ENCODE data around the gene ACBD4.
A peak's percentile ranks its signal among the peaks of the same experiment; 100 is the strongest.

ACBD4 gene

DNA sequence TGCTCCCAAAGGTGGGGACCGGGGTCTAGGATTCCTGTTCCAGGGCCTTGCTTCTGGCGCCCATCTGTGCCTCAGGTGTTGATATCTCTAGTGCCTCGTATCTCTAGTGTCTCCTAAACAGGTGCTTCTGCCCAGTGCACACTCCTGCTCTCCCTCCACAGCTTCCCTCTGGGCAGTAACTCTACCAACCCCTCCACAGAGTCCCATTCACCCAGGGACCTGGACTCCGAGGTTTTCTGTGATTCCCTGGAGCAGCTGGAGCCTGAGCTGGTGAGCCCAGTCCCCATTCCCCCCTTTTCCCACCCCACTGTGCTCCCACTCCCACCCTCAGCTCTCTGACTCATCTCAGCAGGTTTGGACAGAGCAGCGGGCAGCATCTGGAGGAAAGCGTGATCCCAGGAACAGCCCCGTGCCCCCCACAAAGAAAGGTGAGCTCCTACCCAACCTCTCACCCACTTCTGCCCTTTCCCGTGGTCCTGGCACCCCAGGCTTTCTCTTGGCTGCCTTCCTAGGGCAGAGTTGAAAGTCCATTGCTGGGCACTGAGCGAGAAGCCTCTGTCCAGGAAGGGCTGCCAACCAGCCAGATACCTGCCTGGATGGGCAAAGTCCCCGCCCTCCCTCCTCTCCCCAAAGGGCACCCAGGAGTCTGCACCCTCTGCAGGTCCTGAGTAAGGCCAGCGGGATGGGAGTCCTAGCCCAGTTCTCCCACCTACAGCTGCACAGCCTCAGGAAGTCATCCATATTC lies 2.2 kb downstream of the ACBD4 start:
- peaks cover 22% of the 10 kb centered on the region for H3K4me1 ChIP-seq (ENCODE audit: control insufficient read depth, insufficient read depth, low read length)
- no peaks in the 10 kb centered on the region for H3K27me3 ChIP-seq (ENCODE audit: control insufficient read depth in 1 of 2, insufficient read depth in 2 of 2, low read length in 2 of 2)
- H3K27ac ChIP-seq (ENCODE audit: low read length), result no peak overlapping the region
- peaks cover 3% of the 10 kb centered on the region in 2 donors for H3K36me3 ChIP-seq (ENCODE audit: control insufficient read depth in 2 of 2, insufficient read depth in 2 of 2, low read length in 2 of 2)
- no peak overlapping the region for H3K4me3 ChIP-seq (ENCODE audit: low read length in 2 of 2)
- no peaks in the 10 kb centered on the region for H3K9me3 ChIP-seq (ENCODE audit: control insufficient read depth in 2 of 2, low read length in 2 of 2)
- peak overlapping the region in 1 of 2 donors; percentile 51 for H3K9ac ChIP-seq (ENCODE audit: low read length in 2 of 2)

DNA sequence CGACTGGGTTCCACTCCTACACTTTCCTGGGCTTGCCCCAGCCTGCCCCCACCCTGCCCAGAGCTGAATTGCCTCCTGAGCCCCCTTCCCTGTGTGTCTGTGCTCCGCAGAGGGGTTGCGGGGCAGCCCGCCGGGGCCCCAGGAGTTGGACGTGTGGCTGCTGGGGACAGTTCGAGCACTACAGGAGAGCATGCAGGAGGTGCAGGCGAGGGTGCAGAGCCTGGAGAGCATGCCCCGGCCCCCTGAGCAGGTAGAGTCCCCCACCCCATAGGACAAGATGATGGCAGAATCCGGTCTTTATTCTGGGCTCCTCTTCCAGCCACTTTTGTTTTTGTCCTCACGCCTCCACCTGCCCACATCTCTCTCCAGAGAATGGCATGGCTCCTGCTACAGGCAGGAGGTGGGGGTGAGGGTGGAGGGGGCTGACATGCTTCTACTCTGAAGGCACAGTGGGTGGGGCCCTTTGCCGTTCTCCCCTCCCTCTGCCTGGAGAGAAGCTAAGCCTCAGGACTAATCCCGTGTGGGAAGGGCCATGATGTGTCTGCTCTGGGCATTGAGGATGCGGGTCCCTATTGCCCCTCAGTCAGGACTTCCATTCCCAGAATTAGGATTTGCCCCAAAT lies 3.5 kb downstream of the ACBD4 start:
- no peak overlapping the region for H3K4me3 ChIP-seq (ENCODE audit: low read length in 2 of 2)
- H3K27ac ChIP-seq (ENCODE audit: low read length), result no peak overlapping the region
- no peak overlapping the region for H3K9ac ChIP-seq (ENCODE audit: low read length in 2 of 2)
- H3K36me3 ChIP-seq (ENCODE audit: control insufficient read depth in 2 of 2, insufficient read depth in 2 of 2, low read length in 2 of 2), result peaks cover 3% of the 10 kb centered on the region in 2 donors
- peaks cover 30% of the 10 kb centered on the region for H3K4me1 ChIP-seq (ENCODE audit: control insufficient read depth, insufficient read depth, low read length)
- H3K9me3 ChIP-seq (ENCODE audit: control insufficient read depth in 2 of 2, low read length in 2 of 2), result no peaks in the 10 kb centered on the region
- no peaks in the 10 kb centered on the region for H3K27me3 ChIP-seq (ENCODE audit: control insufficient read depth in 1 of 2, insufficient read depth in 2 of 2, low read length in 2 of 2)

DNA sequence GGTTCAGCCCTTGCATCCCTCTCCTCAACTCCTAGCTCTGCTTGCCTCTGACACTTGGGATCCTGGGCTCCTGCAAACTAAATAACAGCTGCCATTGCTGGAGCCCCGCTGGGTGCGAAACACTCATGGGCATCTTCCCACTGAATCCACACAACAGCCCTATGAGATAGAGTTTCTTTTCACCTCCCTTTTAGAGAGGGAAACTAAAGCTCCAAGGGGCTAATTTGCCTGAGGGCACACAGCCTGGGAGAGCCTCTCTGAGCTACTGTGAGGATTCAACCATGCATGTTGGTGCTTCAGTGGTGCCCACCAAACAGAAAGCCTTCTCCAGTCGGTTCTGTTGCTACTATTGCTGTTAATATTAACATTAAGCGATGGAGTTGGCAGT lies 4.0 kb downstream of the ACBD4 start:
- Histone ChIP-seq H3K4me3 (ENCODE audit: low read length in 2 of 2) (no peak overlapping the region), H3K4me1 (ENCODE audit: control insufficient read depth, insufficient read depth, low read length) (peaks cover 35% of the 10 kb centered on the region), H3K27me3 (ENCODE audit: control insufficient read depth in 1 of 2, insufficient read depth in 2 of 2, low read length in 2 of 2) (no peaks in the 10 kb centered on the region), H3K27ac (ENCODE audit: low read length) (no peak overlapping the region), H3K36me3 (ENCODE audit: control insufficient read depth in 2 of 2, insufficient read depth in 2 of 2, low read length in 2 of 2) (peaks cover 3% of the 10 kb centered on the region in 2 donors), H3K9ac (ENCODE audit: low read length in 2 of 2) (no peak overlapping the region), H3K9me3 (ENCODE audit: control insufficient read depth in 2 of 2, low read length in 2 of 2) (no peaks in the 10 kb centered on the region)

DNA sequence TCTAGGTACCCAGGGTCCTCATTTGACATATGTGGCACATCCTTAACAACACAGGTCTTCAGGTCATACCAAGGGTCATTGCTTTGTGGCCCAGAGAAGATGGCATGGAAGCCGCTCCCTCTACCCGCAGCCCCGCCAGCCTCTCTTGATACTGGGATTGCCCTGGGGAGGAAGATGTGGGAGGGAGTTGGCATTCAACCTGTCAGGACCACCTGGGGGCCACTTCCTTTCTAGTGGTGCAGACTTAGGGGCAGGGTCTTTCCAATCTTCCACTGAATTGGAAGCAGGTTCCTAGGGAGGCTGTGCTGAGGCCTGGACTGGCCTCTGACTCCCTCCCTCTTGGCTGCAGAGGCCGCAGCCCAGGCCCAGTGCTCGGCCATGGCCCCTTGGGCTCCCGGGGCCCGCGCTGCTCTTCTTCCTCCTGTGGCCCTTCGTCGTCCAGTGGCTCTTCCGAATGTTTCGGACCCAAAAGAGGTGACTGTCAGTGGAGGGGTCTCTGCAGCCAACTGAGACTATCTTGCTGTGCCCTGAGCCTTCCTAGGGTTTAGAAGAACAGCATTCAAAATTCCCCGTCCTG lies 7.7 kb downstream of the ACBD4 start:
- Histone ChIP-seq H3K4me1 (ENCODE audit: control insufficient read depth, insufficient read depth, low read length) (peaks cover 38% of the 10 kb centered on the region), H3K27ac (ENCODE audit: low read length) (peak overlapping the region; percentile 95), H3K9me3 (ENCODE audit: control insufficient read depth in 2 of 2, low read length in 2 of 2) (no peaks in the 10 kb centered on the region), H3K36me3 (ENCODE audit: control insufficient read depth in 2 of 2, insufficient read depth in 2 of 2, low read length in 2 of 2) (peaks cover 3% of the 10 kb centered on the region in 2 donors), H3K9ac (ENCODE audit: low read length in 2 of 2) (peak overlapping the region; percentile 79 to 81), H3K4me3 (ENCODE audit: low read length in 2 of 2) (peak overlapping the region; percentile 52 to 72), H3K27me3 (ENCODE audit: control insufficient read depth in 1 of 2, insufficient read depth in 2 of 2, low read length in 2 of 2) (no peaks in the 10 kb centered on the region)

DNA sequence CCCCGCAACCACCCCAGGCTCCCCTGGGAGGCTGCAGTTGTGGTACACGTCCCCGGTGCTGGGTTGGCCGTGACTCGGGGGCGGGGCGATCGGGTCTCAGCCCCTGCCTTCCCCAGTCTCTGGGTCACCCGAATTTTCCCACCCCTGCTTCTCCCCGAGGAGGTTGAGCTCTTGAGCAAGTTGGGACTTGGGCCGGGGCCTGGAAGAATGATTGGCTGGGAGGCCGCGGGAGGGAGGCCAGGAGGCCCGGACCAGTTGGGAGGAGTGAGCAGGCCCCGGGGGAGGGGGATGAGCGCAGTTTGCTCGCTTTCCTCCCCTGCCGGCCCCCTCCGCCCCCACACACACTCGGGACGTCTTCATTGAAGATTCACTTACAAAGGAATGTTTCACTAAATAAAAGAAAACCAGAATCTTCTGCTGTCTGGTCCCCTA lies 8.3 kb downstream of the ACBD4 start:
- H3K27me3 ChIP-seq (ENCODE audit: control insufficient read depth in 1 of 2, insufficient read depth in 2 of 2, low read length in 2 of 2), result no peaks in the 10 kb centered on the region
- peak overlapping the region; percentile 52 to 72 for H3K4me3 ChIP-seq (ENCODE audit: low read length in 2 of 2)
- peaks cover 38% of the 10 kb centered on the region for H3K4me1 ChIP-seq (ENCODE audit: control insufficient read depth, insufficient read depth, low read length)
- H3K9me3 ChIP-seq (ENCODE audit: control insufficient read depth in 2 of 2, low read length in 2 of 2), result no peaks in the 10 kb centered on the region
- peak overlapping the region; percentile 95 for H3K27ac ChIP-seq (ENCODE audit: low read length)
- peak overlapping the region; percentile 79 to 81 for H3K9ac ChIP-seq (ENCODE audit: low read length in 2 of 2)
- H3K36me3 ChIP-seq (ENCODE audit: control insufficient read depth in 2 of 2, insufficient read depth in 2 of 2, low read length in 2 of 2), result peaks cover under 1 to 3% of the 10 kb centered on the region in 2 donors

DNA sequence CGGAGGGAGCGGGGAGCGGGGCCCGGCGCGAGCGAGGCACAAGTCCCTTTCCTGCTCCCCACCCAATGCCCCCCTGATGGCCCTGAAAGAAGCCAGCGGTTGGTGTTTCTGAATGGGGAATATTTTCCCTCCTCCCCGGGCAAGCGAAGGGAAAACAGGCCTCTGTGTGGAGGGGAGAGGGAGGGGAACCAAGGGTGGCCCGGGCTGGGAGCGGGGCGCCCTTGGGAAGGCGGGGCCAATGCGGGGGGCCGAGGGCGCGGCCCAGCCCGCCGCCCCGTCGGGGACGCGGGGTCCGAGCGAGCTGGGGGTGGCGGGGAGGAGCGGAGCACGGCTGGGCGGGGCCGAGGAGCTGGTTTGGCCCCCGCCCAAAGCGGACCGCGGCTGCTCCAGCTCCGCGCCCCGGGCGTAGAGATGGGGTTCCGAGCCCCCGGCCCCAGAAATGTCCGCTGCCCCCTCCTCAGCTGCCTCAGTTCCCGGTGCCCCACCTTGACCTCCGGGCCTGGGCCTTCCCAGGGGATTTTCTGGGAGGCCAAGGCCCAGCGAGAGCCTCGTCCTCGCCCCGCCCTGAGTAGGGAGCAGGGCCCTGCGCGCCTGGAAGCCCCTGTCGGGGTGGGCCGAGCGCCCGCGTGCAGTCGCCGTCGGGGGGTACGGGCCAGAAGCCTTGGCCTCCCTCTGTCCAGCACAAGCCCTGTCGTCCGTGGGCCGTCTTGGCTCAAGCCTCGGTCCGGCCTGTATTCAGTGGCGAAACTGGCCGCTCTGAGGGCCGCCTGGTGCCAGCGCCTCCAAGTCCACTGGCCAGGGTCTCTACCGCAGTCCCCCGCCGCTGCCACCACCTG lies 8.9 kb downstream of the ACBD4 start:
- H3K9ac ChIP-seq (ENCODE audit: low read length in 2 of 2), result peak overlapping the region; percentile 79 to 81
- H3K27ac ChIP-seq (ENCODE audit: low read length), result peak overlapping the region; percentile 95
- H3K36me3 ChIP-seq (ENCODE audit: control insufficient read depth in 2 of 2, insufficient read depth in 2 of 2, low read length in 2 of 2), result peaks cover 0 to under 1% of the 10 kb centered on the region in 2 donors
- no peaks in the 10 kb centered on the region for H3K9me3 ChIP-seq (ENCODE audit: control insufficient read depth in 2 of 2, low read length in 2 of 2)
- H3K4me3 ChIP-seq (ENCODE audit: low read length in 2 of 2), result peak overlapping the region; percentile 52 to 72
- H3K27me3 ChIP-seq (ENCODE audit: control insufficient read depth in 1 of 2, insufficient read depth in 2 of 2, low read length in 2 of 2), result no peaks in the 10 kb centered on the region
- H3K4me1 ChIP-seq (ENCODE audit: control insufficient read depth, insufficient read depth, low read length), result peaks cover 38% of the 10 kb centered on the region

DNA sequence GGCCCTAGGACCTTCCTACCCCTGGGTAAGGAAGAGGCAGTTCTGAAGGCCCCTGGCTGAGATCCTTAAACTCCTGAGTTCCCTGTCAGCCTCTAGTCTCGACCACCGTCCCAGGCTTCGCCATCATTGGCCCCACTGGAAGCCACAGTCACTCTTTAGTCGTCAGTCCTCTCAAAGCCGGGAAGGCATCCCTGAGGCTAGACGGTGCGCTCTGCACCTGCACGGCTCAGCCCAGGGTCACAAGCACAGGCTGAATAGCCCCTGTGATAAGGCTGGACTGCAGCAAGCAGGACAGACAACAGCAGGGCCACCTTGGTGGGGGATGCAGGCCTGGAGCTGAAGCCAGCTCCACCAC lies 9.5 kb downstream of the ACBD4 start:
- Histone ChIP-seq H3K27ac (ENCODE audit: low read length) (peak overlapping the region; percentile 95), H3K4me1 (ENCODE audit: control insufficient read depth, insufficient read depth, low read length) (peaks cover 38% of the 10 kb centered on the region), H3K9me3 (ENCODE audit: control insufficient read depth in 2 of 2, low read length in 2 of 2) (no peaks in the 10 kb centered on the region), H3K9ac (ENCODE audit: low read length in 2 of 2) (peak overlapping the region; percentile 71 to 81), H3K4me3 (ENCODE audit: low read length in 2 of 2) (peak overlapping the region in 1 of 2 donors; percentile 72), H3K27me3 (ENCODE audit: control insufficient read depth in 1 of 2, insufficient read depth in 2 of 2, low read length in 2 of 2) (no peaks in the 10 kb centered on the region), H3K36me3 (ENCODE audit: control insufficient read depth in 2 of 2, insufficient read depth in 2 of 2, low read length in 2 of 2) (no peaks in the 10 kb centered on the region)

DNA sequence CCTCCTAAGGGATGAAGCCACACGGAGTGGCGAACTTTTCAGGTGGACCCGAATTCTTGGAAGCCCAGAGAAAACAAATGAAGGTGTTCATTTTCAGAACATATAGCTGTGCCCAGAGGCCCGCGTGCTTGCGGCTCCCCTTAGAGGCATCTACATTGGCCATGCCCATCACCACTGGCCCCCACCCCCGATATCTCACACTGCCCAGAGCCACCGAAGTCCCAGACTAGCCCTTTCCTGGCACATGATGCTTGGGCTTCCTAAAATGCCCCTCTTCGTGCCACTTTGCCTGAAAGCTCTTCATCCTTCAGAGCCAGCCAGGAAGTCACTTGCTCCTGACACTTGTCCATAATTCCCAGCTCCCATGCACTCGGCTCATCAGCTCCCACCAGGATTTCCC lies 10.7 kb downstream of the ACBD4 start:
- peak overlapping the region; percentile 99 for H3K27ac ChIP-seq (ENCODE audit: low read length)
- no peaks in the 10 kb centered on the region for H3K36me3 ChIP-seq (ENCODE audit: control insufficient read depth in 2 of 2, insufficient read depth in 2 of 2, low read length in 2 of 2)
- H3K9ac ChIP-seq (ENCODE audit: low read length in 2 of 2), result peak overlapping the region in 1 of 2 donors; percentile 99
- peaks cover 40% of the 10 kb centered on the region for H3K4me1 ChIP-seq (ENCODE audit: control insufficient read depth, insufficient read depth, low read length)
- peak overlapping the region in 1 of 2 donors; percentile 98 for H3K4me3 ChIP-seq (ENCODE audit: low read length in 2 of 2)
- no peaks in the 10 kb centered on the region for H3K9me3 ChIP-seq (ENCODE audit: control insufficient read depth in 2 of 2, low read length in 2 of 2)
- H3K27me3 ChIP-seq (ENCODE audit: control insufficient read depth in 1 of 2, insufficient read depth in 2 of 2, low read length in 2 of 2), result no peaks in the 10 kb centered on the region

DNA sequence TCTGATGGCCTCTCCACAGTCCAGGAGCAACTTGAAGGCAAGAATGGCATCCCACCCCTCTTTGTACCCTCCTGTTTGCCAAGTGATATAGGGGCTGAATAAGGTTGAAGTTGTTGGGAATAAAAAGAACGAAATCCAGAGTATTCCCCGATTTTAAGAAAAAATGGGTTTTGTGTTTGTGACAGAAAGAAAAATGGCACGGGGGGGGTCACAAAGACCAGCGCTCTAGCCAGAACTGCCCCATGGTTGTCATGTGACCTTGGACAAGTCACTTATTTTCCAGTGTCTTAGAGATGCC lies 11.1 kb downstream of the ACBD4 start:
- Histone ChIP-seq H3K9ac (ENCODE audit: low read length in 2 of 2) (peak overlapping the region; percentile 88 to 99), H3K27ac (ENCODE audit: low read length) (peak overlapping the region; percentile 99), H3K4me1 (ENCODE audit: control insufficient read depth, insufficient read depth, low read length) (peaks cover 44% of the 10 kb centered on the region), H3K36me3 (ENCODE audit: control insufficient read depth in 2 of 2, insufficient read depth in 2 of 2, low read length in 2 of 2) (no peaks in the 10 kb centered on the region), H3K27me3 (ENCODE audit: control insufficient read depth in 1 of 2, insufficient read depth in 2 of 2, low read length in 2 of 2) (no peaks in the 10 kb centered on the region), H3K9me3 (ENCODE audit: control insufficient read depth in 2 of 2, low read length in 2 of 2) (no peaks in the 10 kb centered on the region), H3K4me3 (ENCODE audit: low read length in 2 of 2) (peak overlapping the region; percentile 82 to 98)

DNA sequence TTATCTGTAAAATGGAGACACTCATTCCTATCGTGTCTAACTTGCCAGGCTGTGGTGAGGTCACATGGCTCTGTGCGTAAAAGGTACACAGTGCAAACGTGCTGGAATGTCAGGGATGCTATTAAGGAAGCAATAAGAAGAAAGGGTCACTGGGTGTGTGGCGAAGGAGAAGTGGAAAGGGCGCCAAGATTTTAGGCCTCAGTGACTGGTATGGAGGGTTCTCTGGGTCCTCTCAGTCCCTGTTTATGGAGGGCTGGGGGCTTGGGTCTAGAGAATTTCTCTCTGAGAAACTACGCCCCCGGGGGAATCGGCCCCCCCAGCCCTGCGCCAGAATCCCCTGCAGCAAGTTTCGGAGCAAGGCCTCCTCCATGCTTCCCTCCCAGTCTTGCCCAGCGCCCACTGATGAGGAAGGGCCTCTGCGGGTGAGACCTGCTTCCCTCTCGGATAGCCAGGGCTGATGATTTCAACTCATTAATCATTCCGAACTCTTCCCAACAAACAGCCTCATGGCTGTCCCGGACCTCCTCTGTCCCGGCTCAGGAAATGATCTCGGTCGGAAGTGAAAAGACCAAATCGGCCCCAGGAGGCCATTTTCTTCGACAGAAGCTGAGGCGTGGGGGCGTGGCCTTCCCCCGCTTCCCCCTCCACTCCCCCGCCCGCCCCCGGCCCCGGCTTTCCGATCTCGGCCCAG lies 11.5 kb downstream of the ACBD4 start:
- peak overlapping the region; percentile 82 to 98 for H3K4me3 ChIP-seq (ENCODE audit: low read length in 2 of 2)
- H3K9me3 ChIP-seq (ENCODE audit: control insufficient read depth in 2 of 2, low read length in 2 of 2), result no peaks in the 10 kb centered on the region
- peaks cover 48% of the 10 kb centered on the region for H3K4me1 ChIP-seq (ENCODE audit: control insufficient read depth, insufficient read depth, low read length)
- H3K9ac ChIP-seq (ENCODE audit: low read length in 2 of 2), result peak overlapping the region; percentile 99
- no peaks in the 10 kb centered on the region for H3K27me3 ChIP-seq (ENCODE audit: control insufficient read depth in 1 of 2, insufficient read depth in 2 of 2, low read length in 2 of 2)
- H3K27ac ChIP-seq (ENCODE audit: low read length), result peak overlapping the region; percentile 99
- no peaks in the 10 kb centered on the region for H3K36me3 ChIP-seq (ENCODE audit: control insufficient read depth in 2 of 2, insufficient read depth in 2 of 2, low read length in 2 of 2)
